Erythroblast (primary cell): ENCODE measurements around the gene CHI3L1.

Experiments
- DNase-seq, 2 experiments: peaks; one replicate each; lab custom pipeline; 2025; lab: John Stamatoyannopoulos, UW
- GATA1 ChIP-seq: IDR thresholded peaks from 2 replicates; pipeline ENCODE4 v1.6.1; 2011; ENCODE audit warnings: low read depth, mild to moderate bottlenecking, control low read depth, low read length, moderate library complexity
- POLR2A ChIP-seq: IDR thresholded peaks from 2 replicates; pipeline ENCODE4 v1.6.1; 2011; ENCODE audit warnings: mild to moderate bottlenecking, low read length

CHI3L1 gene

DNA sequence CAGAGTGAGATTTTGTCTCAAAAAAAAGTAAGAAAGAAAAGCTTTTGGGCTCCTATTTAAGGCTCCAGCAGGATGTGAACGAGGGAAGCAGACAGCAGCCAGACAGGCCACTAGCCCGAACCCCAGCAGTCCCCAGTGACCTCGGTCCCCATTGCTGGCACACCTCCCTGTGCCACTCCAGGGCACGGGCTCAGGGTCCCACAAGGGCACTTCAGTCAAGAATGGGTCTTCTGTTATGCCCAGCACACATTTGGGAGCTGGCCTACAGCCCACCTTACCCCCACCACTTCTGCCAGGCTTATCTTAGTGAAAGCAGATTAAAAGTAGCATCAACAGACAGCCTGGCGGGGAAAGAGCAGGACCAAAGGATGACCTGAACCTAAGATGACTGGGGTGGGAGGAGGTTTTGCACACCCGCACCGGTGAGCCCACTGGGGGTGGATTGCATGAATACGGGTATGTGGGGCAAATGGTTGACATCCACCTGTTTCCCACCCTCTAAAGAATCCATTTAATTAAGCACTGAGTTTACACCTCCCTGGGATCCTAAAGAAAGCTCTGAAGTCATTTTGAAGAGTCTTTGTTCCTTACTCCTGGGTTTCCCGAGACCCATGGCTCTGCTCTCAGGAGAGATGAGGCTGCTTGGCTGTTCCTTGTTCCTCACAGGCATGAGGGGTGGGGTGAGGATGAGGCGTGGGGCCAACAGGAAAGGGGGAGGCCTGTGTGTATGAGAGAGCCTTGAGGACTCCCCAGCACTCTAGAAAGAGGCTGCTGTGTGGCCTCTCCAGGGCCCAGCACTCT is 4.7 kb downstream of the CHI3L1 start:
- no peak for DNase-seq
- TF ChIP-seq POLR2A: no peak
- no peak for TF ChIP-seq GATA1

DNA sequence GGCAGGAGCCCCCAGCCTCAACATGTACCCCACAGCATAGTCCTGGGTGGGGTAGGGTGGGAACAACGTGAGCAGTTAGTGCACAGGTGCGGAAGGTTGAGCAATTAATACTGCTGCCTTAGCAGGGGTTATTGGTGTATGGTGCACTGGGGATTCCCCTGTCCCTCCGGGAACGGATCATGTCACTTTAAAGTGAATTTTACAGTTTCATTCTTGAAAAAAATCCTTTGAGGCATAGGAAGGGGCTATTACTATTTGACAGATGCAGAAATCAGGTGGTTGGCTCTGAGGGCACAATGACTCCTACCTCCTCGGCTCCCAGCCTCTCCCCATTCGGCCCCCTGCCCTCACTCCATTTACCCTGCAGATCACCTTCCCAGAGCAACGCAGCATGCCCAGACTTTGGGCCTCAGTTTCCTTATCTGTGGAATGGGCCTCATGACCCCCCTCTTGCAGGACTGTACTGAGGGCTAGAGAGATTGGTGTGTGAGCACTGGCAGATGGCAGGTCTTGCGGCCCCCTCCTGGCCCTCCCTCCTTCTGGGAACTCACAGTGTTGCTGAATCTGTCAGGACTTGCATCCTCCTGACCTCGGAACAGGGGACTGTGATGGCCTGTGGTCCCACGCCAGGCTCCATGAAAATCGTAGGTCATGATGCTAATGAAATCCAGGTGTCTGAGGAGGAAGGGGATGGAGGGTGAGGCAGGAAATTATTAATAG is 5.7 kb downstream of the CHI3L1 start:
- DNase-seq: no peak
- TF ChIP-seq POLR2A: no peak

DNA sequence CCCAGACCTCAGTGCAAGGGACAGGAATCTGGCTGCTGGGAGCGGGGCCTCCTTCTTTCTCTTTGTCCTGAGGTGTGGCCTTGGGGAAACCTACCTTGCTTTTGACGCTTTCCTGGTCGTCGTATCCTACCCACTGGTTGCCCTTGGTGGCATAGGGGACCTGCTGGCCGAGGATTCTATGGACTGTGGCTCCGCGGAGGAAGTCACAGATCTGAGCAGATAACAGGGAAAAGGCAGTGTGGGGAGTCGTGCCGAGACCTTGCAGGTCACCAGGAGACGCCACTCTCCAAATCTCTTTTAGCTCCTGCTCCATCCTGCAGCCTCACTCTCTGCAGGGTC is 6.9 kb downstream of the CHI3L1 start:
- no peak for DNase-seq
- TF ChIP-seq POLR2A: no peak
- TF ChIP-seq GATA1: no peak

DNA sequence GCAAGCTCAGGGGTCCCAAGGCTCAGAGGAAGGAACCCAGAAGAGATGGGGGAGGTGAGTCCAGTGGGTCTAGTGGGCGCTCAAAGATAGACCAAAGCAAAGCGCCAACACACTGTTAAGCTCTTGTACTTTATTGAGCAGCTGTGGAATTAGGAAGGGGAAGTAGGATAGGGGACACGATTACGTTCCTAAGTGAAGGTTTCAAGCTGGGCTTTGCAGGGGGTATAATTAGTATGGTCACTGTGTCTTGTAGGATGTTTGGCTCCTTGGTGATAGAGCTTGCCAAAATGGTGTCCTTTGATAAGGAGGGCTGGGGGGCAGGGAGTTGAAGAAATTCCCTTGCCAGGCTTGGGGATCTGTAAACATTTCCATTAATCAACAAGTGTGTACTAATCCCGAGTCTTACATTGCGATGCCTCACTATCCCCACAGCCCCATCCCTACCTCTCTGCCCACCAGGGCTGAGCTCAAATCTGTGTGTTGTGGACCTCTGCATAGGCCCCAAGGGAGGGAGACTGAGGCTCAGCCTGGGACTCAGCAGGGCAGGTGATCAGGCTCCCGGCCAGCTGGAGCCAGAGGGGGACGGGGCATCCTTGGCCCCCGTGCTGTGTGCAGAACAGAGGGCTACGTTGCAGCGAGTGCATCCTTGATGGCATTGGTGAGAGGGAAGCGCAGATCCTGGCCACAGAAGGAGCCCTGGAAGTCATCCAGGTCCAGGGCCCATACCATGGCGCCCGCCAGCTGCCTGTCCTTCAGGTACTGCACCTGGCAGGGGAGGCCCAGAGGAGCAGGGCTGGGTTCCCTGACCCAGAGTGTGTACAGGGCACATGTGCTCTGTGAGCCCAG is 7.5 kb downstream of the CHI3L1 start:
- no peak for DNase-seq
- TF ChIP-seq GATA1 (no peak), POLR2A (no peak)

DNA sequence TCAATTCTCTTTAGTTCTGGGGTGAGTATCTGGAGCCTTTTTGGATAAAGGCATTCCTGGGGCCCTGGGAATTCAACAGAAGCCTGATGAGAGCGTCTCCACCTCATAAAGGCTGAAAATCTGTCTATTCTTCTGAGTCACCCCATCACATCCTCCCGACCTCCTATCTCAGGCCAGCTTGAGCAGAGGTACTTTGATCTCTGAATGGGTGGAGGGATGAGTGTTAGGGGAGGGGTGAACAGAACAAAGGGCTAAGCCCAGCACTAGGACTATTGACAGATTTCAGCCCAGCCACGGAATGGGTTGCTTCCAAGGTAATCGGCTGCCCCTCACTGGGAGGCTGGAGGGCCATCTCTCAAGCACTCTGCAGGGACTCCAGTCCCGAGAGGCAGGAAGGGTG is 8.4 kb downstream of the CHI3L1 start:
- TF ChIP-seq POLR2A (no peak), GATA1 (no peak)
- DNase-seq: no peak

DNA sequence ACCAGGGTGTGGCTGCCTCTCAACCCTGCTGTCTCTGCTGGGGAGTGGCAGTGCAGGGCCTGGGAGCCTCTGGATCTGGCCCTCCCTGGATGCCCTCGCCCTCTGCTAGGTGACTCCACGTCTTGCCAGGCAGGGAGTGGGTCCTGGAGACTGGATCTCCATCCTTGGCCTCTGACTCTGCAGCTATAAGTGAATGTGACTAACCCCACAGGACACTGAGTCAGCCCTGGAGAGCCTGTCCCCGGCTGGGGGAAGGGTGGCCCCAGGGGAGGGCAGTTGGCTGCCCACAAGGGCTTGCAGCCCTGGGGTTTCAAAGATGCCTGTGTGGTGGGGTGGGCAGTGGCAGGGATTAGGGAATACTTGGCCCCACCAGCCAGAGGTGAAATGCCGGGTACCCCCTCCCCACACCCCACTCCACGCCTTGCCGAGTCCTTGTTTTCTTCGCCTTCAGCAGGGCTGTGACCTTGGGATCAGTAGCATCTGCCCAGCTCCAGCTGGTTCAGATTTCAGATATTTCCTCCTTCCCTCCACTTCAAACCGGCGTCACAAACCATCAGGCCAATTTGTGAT is 8.9 kb downstream of the CHI3L1 start:
- no peak for DNase-seq
- TF ChIP-seq GATA1 (no peak), POLR2A (no peak)

DNA sequence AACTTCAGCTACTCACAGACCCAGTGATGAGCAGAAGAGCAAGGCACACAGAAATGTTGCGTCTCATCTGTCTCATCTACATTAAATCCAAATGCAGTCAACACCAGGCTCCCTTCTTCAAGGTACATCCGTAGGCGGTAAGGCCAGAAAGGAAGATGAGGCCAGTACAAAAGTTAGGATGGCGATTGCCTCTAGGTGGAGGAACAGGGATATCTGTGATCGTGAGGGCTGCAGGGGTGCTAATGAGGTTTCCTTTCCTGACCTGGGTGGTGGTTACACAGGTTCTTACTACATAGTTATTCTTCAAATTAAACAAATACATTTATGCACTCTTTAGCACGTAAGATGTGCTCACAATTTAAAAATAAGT is 9.5 kb downstream of the CHI3L1 start:
- no peak for TF ChIP-seq GATA1
- TF ChIP-seq POLR2A: no peak
- no peak for DNase-seq

DNA sequence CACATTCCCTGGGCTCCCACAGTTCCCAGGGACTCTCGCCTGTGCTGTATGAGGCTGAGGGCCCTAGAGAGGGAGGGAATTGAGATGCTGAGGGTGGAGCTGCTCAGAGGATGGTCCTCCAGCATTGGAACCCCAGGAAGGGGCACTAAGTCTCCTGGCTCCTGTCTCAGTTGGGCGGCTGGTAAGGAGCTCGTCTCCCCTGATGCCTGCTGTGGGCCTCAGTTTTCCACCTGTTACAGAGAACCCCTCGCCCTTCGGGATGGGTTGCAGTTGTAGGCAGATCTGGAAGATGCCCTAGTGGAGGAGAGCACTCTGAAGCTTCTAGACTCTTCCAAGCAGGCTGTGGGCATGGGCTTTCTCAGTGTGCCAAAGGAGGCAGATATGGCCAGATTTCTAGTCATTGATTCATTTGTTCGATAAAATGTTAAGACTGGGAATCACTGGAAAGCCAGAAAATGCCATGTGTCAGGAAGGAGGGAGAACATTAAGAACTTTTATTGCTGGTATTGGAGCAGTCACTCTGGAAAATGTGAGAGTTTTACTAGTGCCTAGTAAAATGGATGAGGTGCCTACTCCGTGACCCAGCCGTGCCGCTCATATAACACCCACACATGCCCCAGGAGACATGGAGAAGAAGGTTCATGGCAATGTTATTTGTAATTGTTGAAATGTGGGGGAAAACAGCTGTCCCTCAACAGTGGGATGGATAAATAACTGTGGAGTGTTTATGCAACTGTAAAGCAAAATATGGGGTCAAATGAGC is 10.1 kb downstream of the CHI3L1 start:
- no peak for DNase-seq
- no peak for TF ChIP-seq POLR2A
- no peak for TF ChIP-seq GATA1

DNA sequence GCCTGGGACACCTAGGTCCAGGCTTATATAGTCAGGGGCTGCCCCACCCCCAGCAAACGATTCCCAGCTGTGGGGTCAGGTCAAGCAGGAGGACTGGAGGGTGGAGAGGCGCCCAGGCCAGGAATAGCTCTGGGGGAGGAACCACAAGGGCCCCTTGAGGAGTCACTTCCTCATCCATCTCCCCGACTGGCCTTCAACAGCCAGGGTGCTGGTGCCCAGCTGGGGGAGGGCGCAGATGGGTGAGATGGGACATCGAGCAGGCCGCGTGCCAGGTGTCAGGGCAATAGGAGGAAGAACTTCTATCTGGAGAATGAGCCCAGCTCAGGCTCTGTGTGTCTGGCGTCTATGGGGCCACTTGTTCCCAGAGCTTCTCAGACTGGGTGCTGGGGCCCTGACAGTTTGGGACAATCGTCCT is 10.7 kb downstream of the CHI3L1 start:
- TF ChIP-seq GATA1 (no peak), POLR2A (no peak)
- no peak for DNase-seq

DNA sequence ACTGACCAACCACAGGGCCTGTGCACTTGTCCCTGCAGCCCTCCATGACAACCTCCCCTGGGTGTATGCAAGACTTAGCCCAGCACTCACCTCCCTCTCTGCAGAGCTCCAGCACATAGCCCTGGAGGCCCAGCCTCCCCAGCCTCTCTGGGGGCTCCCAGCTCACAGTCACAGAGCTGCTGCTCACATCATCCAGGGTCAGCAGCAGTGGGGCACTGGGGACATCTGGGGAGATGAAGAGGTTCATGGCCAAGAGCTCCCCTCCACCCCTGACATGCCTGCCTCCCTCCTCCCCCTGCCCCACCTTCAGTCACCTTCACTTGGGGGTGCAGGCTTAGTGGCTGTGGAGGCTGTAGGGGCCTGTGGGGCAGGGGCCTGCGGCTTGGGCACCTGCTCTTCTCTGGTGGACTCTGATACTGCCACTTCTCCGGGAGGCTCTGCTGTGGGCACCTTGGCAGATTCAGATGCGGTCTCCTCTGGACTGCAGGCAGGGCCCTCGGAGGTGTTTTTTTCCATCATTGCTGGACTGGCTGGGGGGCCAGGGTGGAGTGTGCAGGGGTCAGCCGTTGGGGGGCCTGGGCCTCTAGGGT is 11.2 kb downstream of the CHI3L1 start, which contains the start of gene MYBPH:
TSS of gene MYBPH (minus strand) at position 590 of the 590 bp plus-strand sequence. CDS start at position 519, 71 bp downstream.
- DNase-seq: no peak
- TF ChIP-seq GATA1 (no peak), POLR2A (no peak)

DNA sequence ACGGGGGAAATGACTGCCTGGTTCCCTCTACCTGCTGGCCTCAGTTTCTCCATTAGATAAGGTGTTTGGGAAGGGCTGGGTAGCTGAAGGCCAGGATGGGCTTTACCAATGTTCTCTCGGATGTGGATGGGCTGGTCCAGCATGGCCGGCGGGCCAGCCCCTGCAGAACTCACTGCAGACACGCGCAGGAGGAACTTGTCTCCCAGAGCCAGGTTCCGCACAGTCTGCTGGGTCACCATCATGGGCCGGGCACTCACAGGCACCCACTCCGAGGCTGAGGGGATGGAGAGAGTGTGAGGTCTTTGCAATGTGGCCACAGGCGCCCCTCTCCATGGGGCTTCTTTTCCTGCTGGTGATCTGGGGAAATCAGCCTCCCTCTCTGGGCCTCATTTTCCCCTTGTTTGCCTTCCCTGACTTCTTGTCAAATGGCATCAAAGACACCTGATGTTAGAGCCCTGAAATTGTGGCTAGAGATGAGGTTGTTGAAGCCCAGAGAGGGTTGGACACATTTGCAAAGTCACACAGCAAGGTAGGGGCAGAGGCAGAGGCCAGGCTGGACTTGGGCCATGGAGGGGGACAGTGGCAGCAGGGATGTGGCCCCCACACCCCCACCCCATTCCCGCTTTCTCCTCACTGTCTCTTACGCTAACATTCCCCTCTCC is 12.0 kb downstream of the CHI3L1 start:
- TF ChIP-seq POLR2A (no peak), GATA1 (no peak)
- no peak for DNase-seq

DNA sequence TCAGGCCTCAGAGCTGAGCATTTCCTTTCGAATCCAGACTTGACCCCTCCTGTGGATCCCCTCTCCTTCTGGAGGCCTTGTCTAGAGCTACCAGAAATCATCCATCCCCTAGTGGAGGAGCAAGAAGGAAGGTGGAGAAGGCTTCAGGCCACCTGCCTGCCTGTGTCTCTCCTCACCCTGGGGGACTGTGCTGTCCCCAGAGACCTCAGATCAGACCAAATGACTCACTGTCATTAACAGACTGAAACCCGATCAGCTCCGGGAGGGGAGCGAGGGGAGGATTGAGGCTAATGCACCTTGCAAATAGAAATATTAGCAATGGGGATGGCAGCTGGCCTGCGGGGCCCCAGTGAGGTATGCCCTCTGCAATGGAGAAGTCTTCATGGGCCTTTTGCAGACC is 12.9 kb downstream of the CHI3L1 start:
- no peak for TF ChIP-seq GATA1
- no peak for DNase-seq

DNA sequence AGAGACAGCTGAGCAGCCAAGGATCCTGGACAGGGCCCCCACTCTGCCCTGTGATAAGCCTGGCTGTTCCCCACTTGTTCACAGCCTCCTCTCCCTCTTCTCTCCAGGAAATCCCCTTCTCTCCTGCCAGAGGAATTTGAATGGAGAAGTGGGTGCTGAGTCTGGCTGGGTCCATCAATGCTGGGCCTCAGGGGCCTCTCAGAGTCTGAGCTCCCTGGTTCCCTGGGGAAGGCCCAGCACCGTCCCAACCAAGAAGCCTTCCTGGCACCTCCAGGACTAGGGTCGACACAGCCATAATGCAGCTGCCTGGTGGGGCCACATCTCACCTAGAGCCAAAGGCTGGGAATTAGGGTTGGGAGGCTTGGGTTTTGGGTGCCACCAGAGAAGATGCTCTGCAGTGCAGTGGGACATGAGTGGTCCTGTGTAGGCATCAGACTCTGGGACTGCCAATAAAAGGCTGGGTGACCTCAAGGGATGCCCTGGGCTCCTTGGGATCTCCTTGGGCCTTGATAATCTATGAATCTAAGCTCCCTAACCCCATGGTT is 13.4 kb downstream of the CHI3L1 start:
- no peak for DNase-seq
- no peak for TF ChIP-seq POLR2A
- TF ChIP-seq GATA1: no peak
